ENCODE measurements around the gene JPT1. TPM values are rescaled to one million over a fixed set of nuclear protein-coding genes. Genes with fewer than 3 reads are reported as not detected.

JPT1 gene
- total RNA-seq, 1 donor from 2014 or later: 48.1 TPM

- Histone ChIP-seq H3K4me3 (no peak overlapping the region), H3K27me3 (no peaks in the 10 kb centered on the region), H3K4me1 (no peaks in the 10 kb centered on the region), H3K9me3 (no peaks in the 10 kb centered on the region), H3K36me3 (no peaks in the 10 kb centered on the region), H3K27ac (no peak overlapping the region)
- DNase-seq (ENCODE audit: extremely low spot score in 2 of 2): no peak
- intact Hi-C loops (cut with DNase I): no loop called here
- TF ChIP-seq CTCF (IDR thresholded peaks at IDR 0.05) (no peak), POLR2AphosphoS5 (IDR thresholded peaks at IDR 0.05; ENCODE audit: insufficient read depth in 1 of 2, low read depth in 1 of 2) (no peak)
These were observed 34.3 kb upstream of the JPT1 start for GRCh38 chr17:75188614-75189013.

GRCh38 chr17:75183999-75184884 lies 29.9 kb upstream of the JPT1 start:
- TF ChIP-seq POLR2AphosphoS5 (IDR thresholded peaks at IDR 0.05; ENCODE audit: insufficient read depth in 1 of 2, low read depth in 1 of 2): no peak
- TF ChIP-seq CTCF (IDR thresholded peaks at IDR 0.05): no peak
- TF ChIP-seq POLR2A (IDR thresholded peaks at IDR 0.05): no peak
- H3K4me3 ChIP-seq: no peak overlapping the region
- DNase-seq (ENCODE audit: extremely low spot score in 2 of 2): no peak
- peaks cover 23% of the 10 kb centered on the region for H3K4me1 ChIP-seq
- H3K9me3 ChIP-seq: no peaks in the 10 kb centered on the region
- H3K27ac ChIP-seq: no peak overlapping the region
- H3K36me3 ChIP-seq: no peaks in the 10 kb centered on the region
- intact Hi-C loops (cut with DNase I): no loop called here
- H3K27me3 ChIP-seq: no peaks in the 10 kb centered on the region

- TF ChIP-seq POLR2A (IDR thresholded peaks at IDR 0.05) (peak in 1 of 2 donors; percentile 84), CTCF (IDR thresholded peaks at IDR 0.05) (no peak), POLR2AphosphoS5 (IDR thresholded peaks at IDR 0.05; ENCODE audit: insufficient read depth in 1 of 2, low read depth in 1 of 2) (peak in 1 of 2 donors; percentile 77)
- Histone ChIP-seq H3K9me3 (no peaks in the 10 kb centered on the region), H3K4me1 (peaks cover 27% of the 10 kb centered on the region), H3K4me3 (peak within 1 kb of the TSS; percentile 86 to 94), H3K27ac (peak within 1 kb of the TSS; percentile 99), H3K36me3 (peaks cover 0 to 8% of the 10 kb centered on the region in 2 donors), H3K27me3 (no peaks in the 10 kb centered on the region)
- DNase-seq (ENCODE audit: extremely low spot score in 2 of 2): peak in 1 of 2 donors; percentile 96
- intact Hi-C loops (cut with DNase I): no loop called here
These were observed 28.5 kb upstream of the JPT1 start, which contains the start of gene SUMO2 for GRCh38 chr17:75182569-75183436. Gene SUMO2, minus strand, starts transcription at chr17:75182959. Its CDS starts 125 bp downstream, at chr17:75182834.

- peak overlapping the region; percentile 99 for H3K27ac ChIP-seq
- intact Hi-C loops (cut with DNase I): no loop called here
- H3K27me3 ChIP-seq: no peaks in the 10 kb centered on the region
- no peak for TF ChIP-seq POLR2A (IDR thresholded peaks at IDR 0.05)
- no peak for TF ChIP-seq POLR2AphosphoS5 (IDR thresholded peaks at IDR 0.05; ENCODE audit: insufficient read depth in 1 of 2, low read depth in 1 of 2)
- no peak for TF ChIP-seq CTCF (IDR thresholded peaks at IDR 0.05)
- H3K36me3 ChIP-seq: peaks cover 0 to 8% of the 10 kb centered on the region in 2 donors
- peak overlapping the region; percentile 86 to 94 for H3K4me3 ChIP-seq
- DNase-seq (ENCODE audit: extremely low spot score in 2 of 2): no peak
- H3K9me3 ChIP-seq: no peaks in the 10 kb centered on the region
- peaks cover 27% of the 10 kb centered on the region for H3K4me1 ChIP-seq
These were observed 27.9 kb upstream of the JPT1 start for GRCh38 chr17:75182319-75182568.

Measured in vagina (tissue), 2 donors.